Measurements from ENCODE around the gene CPZ. TPM values are rescaled to one million over a fixed set of nuclear protein-coding genes. Genes with fewer than 3 reads are reported as not detected.

CPZ gene
- total RNA-seq, 1 donor from 2014 or later: not detected

GRCh38 chr4:8596891-8597290 lies 4.3 kb downstream of the CPZ start:
- H3K36me3 ChIP-seq: no peaks in the 10 kb centered on the region
- H2AFZ ChIP-seq (replicated peaks): no peak overlapping the region
- no peaks in the 10 kb centered on the region for H3K79me2 ChIP-seq (ENCODE audit: low read depth)
- H3K9me3 ChIP-seq (ENCODE audit: low read depth): no peaks in the 10 kb centered on the region
- no peak overlapping the region for H3K4me3 ChIP-seq
- H3K4me2 ChIP-seq: no peak overlapping the region
- TF ChIP-seq CTCF (IDR thresholded peaks at IDR 0.05) (no peak), EZH2 (IDR thresholded peaks at IDR 0.05) (no peak), EZH2phosphoT487 (IDR thresholded peaks at IDR 0.05) (no peak)
- peaks cover 21% of the 10 kb centered on the region for H3K27me3 ChIP-seq
- H3K9ac ChIP-seq: no peak overlapping the region
- no peaks in the 10 kb centered on the region for H3K9me3 Mint-ChIP-seq
- peaks cover 7% of the 10 kb centered on the region for H4K20me1 ChIP-seq (ENCODE audit: low read depth)
- no peak for DNase-seq (ENCODE audit: low spot score)
- H3F3A ChIP-seq (ENCODE audit: low read depth): peaks cover 6% of the 10 kb centered on the region
- peaks cover 18% of the 10 kb centered on the region for H3K4me1 Mint-ChIP-seq
- peaks cover 16% of the 10 kb centered on the region for H3K4me1 ChIP-seq
- H3K27ac Mint-ChIP-seq: no peak overlapping the region
- H3K27me3 Mint-ChIP-seq (ENCODE audit: insufficient read depth, low read depth): peaks cover 16% of the 10 kb centered on the region
- H3K27ac ChIP-seq: no peak overlapping the region
- H3K36me3 Mint-ChIP-seq: no peaks in the 10 kb centered on the region
- no peak overlapping the region for H3K4me3 Mint-ChIP-seq

GRCh38 chr4:8597319-8597718 lies 4.8 kb downstream of the CPZ start:
- Histone ChIP-seq H3K79me2 (ENCODE audit: low read depth) (no peaks in the 10 kb centered on the region), H3K9ac (no peak overlapping the region), H3F3A (ENCODE audit: low read depth) (peaks cover 6% of the 10 kb centered on the region), H3K9me3 (ENCODE audit: low read depth) (no peaks in the 10 kb centered on the region), H3K4me1 (peaks cover 11% of the 10 kb centered on the region), H3K27ac (no peak overlapping the region), H2AFZ (replicated peaks) (no peak overlapping the region), H3K36me3 (no peaks in the 10 kb centered on the region), H3K4me2 (no peak overlapping the region), H4K20me1 (ENCODE audit: low read depth) (peaks cover 7% of the 10 kb centered on the region), H3K4me3 (no peak overlapping the region), H3K27me3 (peaks cover 19% of the 10 kb centered on the region)
- no peak for DNase-seq (ENCODE audit: low spot score)
- H3K36me3 Mint-ChIP-seq: no peaks in the 10 kb centered on the region
- H3K27me3 Mint-ChIP-seq (ENCODE audit: insufficient read depth, low read depth): peaks cover 15% of the 10 kb centered on the region
- H3K4me1 Mint-ChIP-seq: peaks cover 18% of the 10 kb centered on the region
- no peak overlapping the region for H3K4me3 Mint-ChIP-seq
- TF ChIP-seq CTCF (IDR thresholded peaks at IDR 0.05): no peak
- no peak for TF ChIP-seq EZH2phosphoT487 (IDR thresholded peaks at IDR 0.05)
- TF ChIP-seq EZH2 (IDR thresholded peaks at IDR 0.05): no peak
- H3K9me3 Mint-ChIP-seq: no peaks in the 10 kb centered on the region
- H3K27ac Mint-ChIP-seq: no peak overlapping the region

- Histone ChIP-seq H3K4me3 (no peak overlapping the region), H3K9me3 (ENCODE audit: low read depth) (no peaks in the 10 kb centered on the region), H3K4me1 (peaks cover 8% of the 10 kb centered on the region), H4K20me1 (ENCODE audit: low read depth) (peaks cover 7% of the 10 kb centered on the region), H3K79me2 (ENCODE audit: low read depth) (no peaks in the 10 kb centered on the region), H3K27me3 (peaks cover 14% of the 10 kb centered on the region), H3K36me3 (no peaks in the 10 kb centered on the region), H3K27ac (no peak overlapping the region), H2AFZ (replicated peaks) (no peak overlapping the region), H3K4me2 (no peak overlapping the region), H3F3A (ENCODE audit: low read depth) (peaks cover 6% of the 10 kb centered on the region), H3K9ac (no peak overlapping the region)
- Mint-ChIP-seq H3K9me3 (no peaks in the 10 kb centered on the region), H3K4me1 (peaks cover 18% of the 10 kb centered on the region), H3K27me3 (ENCODE audit: insufficient read depth, low read depth) (peaks cover 16% of the 10 kb centered on the region), H3K27ac (no peak overlapping the region), H3K36me3 (no peaks in the 10 kb centered on the region), H3K4me3 (no peak overlapping the region)
- TF ChIP-seq EZH2phosphoT487 (IDR thresholded peaks at IDR 0.05): no peak
- TF ChIP-seq CTCF (IDR thresholded peaks at IDR 0.05): no peak
- no peak for TF ChIP-seq EZH2 (IDR thresholded peaks at IDR 0.05)
- DNase-seq (ENCODE audit: low spot score): no peak
These were observed 5.2 kb downstream of the CPZ start for GRCh38 chr4:8597791-8598190.
